NCI-H2029 treated with DMSO at 0.1 percent for 48 hours (cell line): ENCODE results near the gene GBX2.

Experiments used
- DNase-seq: peaks from one replicate; lab custom pipeline; 2025; lab: John Stamatoyannopoulos, UW

GBX2 gene

DNA sequence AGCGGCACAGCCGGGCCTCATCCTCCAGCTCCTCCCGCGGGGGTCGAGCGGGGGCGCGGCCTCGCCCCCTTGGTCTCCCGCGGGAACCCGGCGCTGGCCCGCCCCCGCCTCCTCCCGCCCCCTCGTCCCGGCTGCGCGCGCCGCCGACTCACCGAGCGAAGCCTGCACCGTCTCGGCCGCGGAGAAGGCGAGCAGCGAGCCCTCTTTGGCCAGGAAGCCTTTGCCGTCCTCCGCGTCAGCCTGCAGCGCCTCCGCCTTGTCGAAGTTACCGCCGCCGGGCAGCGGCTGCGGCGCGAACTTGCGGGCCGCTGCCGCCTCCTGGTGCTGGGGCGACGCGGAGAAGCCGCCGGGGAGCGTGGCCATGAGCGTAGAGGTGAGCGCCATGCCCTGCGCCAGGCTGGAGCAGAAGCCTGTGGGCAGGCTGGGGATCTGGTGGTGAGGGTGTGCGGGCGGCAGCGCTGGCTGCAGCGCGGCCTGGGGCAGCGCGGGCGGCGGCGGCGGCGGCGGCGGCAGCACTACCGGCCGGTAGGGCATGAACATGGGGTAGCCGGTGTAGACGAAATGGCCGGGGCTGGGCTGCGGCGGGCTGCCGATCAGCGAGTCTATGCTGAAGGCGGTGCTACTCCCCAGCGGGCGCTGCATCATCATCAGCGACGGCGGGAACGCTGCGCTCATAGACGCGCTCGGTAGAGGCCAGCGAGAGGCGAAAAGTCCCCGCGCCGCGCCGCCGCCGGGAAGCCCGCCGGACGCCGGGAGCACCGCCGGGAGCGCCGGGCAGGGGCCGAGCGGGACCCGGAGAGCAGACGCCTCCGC lies 683 bp downstream of the GBX2 start:
- DNase-seq, result no peak

DNA sequence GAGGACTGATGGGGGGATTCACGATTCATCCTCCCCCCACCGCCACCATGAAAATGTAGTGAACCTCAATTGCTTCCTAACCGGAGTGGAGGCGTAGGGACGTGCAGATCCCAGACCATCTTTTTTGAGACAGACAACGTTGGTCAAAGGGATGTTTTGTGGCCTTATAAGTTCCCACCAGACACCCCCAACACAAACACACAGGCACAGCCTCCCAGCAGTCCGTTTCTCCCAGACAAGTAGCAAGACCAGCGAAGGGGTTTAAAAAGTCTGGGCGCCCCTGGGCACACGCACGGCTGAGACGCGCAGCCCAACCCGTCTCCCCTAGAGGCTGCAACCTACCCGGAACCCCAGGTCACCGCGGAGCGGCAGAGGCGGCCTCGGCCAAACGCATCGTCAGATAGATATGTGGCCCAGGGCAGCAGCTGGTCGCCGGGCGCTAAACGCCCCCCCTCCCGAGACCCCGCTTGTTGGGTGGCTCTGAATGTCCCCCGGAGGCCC lies 1.3 kb downstream of the GBX2 start:
- no peak for DNase-seq

DNA sequence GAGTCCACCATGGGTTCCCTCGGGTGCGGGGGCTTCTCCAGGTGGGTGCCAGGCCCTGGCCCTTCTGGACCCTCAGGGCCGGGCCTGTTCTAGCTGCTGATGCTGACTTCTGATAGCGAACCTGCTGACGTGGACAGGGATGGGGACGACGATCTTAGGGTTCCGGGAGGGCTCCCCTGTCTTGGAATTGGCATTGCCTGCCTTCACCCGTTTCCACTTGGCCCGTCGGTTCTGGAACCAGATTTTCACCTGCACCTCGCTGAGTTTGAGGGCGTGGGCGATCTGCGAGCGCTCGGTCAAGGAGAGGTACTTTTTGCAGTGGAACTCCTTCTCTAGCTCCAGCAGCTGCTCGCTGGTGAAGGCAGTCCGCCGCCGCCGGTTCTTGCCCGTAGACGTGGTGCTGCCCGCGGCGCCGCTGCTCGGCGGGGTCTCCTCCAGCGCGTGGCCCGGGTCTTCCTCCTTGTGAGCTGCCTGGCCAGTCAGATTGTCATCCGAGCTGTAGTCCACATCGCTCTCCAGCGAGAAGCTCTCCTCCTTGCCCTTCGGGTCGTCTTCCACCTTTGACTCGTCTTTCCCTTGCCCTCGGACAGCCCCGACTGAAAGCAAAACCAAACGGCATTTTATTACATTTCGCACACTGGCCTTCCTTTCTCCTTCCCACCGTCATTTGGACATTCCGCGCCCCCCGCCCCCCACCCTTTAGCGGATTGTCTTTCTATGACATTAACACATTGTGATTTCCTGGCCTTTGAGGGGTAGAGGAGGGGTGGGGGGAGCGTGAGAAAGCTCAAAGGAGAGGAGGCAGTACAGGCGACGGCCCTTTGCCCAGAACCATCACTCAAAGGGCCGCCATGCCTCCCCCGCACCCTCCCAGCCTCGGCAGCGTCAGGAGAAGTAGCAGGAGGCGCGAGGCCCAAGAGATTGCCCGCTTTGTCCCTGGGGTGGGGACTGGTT lies 2.1 kb downstream of the GBX2 start:
- DNase-seq, result no peak

DNA sequence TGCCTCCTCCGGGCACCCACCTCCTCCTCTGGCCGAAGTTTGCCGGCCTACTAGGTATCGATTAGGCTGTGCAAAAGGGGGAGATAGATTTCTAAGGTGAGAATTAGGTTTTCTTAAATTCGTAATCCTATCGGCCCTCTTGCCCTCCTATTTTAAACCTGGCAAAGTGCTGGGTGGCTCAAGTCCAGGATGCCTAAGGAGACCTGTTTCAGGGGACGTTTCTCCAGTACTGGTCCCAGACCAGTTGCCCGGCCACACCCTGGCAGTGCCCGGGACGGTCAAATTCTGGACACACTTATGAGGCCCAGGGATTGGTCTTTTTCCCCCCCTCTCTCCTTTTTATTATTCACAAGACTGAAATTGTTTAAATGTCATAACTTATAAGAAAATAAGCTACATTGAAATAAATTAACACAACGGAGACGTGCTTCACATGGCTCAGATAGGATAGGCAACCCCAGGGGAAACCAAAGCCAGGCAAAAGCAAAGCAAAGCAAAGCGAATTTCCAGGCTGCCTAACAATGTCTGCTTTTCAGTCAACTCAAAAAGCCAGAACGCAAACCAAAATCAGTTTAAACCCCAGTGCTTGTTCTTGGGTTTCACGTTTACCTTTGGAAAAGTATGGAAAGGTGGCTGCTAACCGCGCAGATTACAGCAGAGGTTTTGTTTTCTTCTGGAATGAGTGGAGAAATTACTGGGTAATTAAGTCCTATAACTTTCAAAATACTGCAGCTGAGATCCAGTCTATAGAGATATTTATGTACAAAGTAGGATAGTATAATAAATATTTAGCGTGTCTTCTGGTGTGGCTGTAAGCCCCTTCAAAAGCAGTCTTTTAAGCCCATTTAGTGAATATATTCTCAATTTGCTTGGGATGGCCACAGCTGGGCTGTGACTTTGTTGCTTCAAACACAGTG lies 3.0 kb downstream of the GBX2 start:
- DNase-seq, result no peak

DNA sequence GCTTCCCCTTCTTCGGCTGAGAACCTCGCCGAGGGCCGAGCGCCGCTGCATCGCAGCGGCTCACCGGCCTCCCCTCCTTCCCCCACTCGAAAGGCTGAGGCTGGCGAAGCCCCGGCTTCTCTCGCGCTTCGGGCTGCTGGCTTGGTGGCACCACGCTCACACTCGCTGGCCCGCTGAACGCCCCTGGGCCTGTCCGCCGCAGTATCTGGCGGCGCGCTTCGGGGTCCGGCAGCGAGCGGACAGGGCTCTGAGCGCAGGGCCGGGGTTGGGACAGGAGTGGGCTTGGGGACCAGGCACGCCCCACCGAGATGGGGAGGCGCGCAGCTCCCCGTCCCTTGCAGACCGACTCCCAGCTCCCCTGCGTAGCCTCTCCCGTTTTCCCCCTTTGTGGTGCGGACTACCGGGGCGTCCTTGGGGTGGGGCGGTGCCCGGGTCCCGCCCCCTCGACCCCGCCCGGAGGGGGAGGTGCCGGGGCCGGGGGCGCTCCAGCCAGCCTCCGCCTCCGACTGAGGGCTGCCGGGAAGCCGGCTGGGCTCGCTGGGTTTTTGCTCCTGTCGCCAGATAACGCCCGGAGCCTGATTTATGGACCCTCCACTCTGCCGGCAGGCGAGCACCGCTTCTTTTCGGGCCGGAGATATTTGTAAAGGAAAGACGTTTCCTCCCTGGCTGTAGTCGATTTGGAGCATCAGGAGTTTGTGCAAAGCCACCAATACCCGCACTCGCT lies 3.8 kb downstream of the GBX2 start:
- DNase-seq, result no peak

DNA sequence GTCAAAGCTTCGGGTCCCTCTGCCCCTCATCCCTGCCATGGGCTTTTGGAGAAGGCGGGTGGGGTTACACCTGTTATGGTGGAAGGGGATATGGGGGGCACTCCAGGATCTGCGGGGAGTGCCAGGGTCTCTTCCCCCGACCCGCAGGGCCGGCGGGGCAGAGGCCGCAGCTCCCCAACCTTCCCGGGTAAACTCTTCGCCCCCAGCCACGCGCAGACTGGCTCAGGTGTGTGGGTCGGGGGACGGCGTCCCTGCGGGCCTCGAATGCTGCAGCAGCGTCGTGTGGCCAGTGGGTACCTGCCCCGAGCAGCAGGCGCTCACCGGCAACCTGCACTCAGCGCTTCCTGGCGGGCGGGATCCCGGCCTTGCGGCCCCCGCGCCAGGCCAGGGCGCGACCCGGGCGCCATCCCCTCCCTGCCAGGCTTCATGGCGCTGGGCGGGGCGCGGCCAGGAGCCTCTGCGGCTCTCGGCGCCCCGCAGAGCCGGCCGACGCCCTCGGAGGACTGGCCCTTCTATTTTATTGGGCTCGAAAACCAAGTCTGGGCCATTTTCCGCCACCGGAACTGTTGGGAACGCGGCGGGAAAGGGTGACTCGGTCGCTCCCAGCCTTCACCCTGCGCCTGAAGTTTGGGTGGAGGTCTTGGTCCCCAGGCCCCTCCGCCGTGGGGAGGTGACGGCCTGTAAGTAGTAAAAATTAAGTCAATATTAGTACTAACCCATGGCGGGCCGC lies 4.5 kb downstream of the GBX2 start:
- DNase-seq, result no peak

DNA sequence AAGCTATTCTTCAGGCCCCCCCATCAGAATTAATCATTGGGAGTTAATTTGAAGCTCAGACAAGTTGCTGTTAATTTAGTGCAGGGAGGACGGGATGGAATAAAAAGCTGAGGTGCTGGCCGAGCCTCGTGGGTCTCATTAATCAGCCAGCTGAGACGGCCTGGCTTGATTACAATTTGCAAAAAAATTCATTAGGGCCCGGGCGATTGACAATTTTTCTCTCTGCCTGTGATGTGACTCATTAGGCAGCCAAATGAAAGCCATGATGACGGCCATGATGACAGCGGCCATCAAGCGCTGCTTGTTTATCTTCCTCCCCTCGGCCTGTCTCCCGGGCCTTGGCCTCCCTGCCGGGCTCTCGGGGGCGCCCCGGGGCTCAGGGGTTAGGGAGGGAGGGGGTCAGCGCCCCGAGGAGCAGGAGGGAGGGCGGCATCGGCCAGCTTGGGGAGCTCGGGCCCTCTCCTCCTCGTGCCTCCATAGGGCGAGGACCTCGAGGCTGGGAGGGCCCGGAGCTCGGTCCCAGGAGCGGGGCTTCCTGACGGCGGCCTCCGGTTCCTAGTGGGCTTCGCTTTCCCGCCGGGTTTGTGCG lies 5.2 kb downstream of the GBX2 start:
- DNase-seq, result no peak

DNA sequence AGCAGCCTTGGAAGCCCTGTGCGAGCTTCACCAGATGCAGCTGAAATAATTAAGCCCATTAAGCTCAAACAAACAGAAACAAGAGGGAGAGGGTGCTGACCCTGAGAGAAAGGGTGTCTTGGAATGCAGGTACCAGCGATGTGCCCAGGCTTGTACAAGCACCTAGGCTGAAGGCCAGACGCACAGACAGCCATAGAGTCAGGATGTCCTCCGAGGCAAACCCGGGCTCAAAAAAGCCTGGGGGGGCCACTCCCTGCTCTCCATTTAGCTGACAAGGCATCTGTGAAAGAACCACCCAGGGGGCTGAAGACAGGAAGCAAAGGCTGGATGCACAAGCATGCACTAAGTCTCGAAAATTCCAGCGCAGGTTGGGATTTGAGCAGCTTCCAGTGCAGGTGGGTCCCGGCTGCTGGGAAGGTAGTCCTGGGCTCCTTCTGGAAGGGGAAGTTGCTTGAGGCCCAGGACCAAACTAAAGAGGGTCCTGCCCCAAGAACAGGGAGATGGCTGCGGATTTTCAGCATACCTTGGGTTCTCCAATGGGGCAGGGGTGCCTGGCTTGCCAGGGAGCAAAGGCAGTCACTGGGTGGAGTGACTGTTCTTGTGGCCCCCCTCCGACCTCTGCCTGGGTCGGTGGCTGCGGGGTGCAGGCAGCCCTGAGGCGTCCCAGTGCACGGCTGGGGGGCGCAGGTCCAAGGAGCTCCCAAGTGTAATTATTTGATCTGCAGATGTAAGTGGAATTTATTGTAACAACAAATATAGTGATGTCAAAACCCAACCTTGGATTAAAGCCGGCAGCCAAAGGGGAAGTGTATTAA lies 5.9 kb downstream of the GBX2 start:
- DNase-seq, result no peak

DNA sequence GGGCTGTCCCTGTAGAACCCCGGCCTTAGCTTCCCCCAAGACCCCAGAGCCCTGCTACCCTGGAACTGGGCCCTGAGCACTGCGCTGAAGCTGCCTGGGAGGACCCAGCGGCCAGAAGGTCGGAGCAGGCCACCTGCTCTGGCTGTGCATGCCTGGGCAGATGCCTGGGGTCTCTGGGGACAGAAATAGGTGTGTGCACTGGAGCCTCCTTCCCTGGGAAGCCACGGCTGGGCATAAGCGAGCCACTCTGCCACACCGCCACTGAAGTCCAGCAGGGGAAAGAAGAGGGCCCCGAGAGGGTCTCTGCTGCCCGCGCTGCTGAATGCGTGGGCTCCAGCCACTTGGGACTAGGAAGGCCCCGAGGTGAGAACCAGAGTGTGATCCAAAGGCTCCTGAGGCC lies 6.7 kb downstream of the GBX2 start:
- DNase-seq, result no peak

DNA sequence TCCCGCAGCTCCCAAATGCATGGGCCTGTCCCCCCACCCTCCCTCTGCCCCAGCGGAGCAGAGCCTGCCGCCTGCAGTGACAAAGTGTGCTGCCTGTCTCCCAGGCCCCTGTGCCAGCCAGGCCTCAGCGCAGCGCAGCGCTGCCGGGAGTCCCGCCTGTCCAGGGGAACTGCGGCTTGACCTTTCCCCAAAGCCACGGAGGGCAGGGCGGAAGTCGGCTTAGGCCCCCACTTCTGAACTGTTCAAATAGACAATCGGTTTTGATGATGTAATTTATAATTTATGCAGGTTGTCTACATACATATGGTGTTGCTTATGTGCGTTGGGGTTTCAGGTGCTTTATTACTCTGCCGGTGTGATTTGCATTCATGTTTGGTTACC lies 7.1 kb downstream of the GBX2 start:
- DNase-seq, result no peak

DNA sequence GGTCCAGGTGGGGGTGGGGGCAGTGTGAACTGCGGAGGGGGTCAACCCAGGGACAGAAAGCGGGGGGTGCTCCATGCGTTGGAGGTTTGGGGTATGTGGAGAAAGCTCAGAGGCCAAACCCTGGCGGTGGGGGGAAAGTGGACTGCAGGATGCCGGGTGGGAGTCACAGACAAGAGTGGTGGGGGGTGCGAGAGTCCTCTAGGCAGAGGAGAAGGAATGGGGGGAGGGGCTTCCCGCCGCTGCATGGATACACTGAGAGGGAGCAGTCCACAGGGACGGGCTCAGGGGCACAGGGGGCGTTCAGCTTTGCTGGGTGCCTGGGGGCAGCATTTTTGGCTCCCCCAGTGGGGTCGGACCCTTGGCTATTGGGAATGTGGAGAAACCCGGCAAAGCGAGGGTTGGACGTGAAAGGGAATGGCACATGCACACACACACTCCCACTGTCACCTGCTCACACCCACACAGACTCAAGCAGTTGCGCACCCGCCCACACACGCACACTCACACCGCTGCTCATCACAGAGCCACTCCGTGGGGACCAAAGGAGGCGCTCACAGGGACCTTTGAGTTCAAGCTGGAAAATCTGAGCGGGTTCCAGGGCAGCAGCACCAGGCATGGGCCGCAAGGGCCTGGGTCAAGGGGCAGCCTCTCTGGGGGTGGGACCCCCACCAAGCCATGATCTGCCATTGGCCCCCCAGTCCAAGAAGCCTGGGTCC lies 7.7 kb downstream of the GBX2 start:
- DNase-seq, result no peak

DNA sequence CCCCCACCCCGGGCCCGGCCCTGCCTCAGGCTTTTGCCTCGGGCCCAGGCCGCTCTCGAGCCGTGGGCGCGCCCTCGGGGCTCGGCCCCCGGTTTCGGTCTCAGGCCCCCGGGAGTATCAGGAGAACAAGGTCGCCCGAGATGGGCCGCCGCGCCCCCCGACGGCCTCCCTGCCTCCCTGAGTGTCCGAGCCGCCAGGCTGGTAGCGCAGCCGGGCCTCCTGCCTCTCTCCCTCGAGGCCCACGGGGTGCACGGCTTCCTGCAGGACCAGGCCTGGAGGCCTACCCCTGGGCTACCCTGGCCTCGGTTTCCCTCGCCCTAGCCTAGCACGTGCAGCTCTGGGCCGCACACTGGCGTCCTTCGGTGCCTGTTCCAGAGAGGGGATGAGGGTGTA lies 8.4 kb downstream of the GBX2 start:
- DNase-seq, result no peak

DNA sequence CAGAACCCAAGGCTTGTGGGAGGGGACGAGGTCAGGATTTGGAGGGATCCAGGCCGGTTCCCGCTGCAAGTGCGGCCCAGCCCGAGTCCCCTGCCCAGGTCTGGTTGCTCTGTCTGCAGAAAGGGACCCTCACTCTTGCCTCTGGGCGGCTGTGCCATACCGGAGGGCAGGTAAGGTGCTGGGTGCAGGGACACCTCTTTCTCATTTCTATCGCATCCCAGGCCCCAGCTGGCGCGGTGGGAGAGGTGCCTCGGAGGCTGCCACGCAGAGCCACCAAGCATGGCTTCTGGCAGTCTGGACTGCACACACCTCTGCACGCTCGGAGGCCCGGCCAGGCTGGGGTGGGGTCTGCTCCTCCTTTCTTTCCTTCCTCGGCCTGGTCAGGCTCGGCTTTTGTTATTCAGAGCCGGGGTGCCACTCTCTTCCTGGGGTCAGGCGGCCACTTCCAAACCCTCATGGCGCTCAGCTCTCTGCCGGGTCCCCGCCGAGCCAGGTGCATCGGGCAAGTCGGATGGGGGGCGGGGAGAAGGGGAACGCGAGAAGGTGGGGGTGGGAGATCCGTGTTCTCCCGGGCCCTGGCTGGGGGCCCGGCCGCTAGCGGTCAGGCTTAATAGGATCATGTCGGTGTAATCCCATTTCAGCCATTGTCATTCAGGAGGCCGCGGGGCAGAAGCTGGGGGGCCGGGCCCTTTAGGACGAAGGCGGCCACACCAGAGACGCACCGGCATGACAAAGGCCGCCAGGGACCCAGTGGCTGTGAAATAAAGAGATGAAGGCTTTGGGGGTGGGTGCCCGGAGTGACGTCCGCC lies 9.0 kb downstream of the GBX2 start:
- no peak for DNase-seq

DNA sequence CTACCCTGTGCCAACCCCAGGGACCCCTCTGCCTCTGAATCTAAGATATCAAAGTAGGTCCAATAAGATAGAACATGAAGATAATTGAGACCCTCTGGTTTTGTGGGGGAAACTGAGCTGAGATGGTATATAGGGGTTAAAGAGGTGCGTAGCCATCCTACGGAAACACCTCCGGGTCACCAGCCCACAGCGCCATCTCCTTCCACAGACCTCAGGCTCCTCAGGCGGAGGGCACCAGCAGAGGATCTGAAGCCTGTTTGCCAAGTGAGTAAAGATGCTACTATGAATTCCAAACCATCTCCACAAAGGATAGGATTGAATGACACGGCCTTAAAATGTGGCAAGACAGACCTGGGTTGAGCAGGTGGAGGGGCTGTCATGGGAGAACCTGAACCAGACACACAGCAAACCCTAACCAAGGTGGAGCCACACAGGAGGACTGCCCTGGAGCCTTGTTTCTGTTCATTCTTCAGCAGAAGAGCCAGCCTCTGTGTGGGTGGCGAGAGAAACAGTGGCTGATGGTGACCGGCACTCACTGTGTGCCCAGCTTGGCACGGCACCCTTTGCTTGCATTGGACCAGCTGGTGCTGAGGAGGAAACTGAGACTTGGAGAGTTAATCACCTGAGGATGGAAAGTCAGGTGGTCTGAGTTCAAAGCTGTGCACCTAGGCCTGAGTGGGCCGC lies 10.2 kb downstream of the GBX2 start:
- no peak for DNase-seq

DNA sequence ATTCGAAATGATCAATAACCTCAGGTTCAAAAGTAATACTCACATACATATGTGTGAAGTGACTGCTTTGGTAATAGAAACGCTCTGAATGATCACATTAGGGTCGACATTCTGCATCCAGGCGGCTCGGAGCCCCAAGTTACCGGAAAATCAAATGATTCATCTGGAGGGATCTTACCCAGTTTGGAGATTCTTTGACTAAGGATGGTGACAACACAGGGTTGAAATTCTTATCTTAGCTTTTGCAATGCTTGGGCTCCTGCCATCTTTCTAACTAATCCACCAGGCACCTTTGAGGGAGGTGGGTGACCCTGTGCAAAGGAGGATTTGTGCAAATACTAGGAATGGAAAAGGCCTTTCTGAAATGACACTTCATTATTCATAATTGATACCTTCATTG lies 10.8 kb downstream of the GBX2 start:
- DNase-seq, result no peak

DNA sequence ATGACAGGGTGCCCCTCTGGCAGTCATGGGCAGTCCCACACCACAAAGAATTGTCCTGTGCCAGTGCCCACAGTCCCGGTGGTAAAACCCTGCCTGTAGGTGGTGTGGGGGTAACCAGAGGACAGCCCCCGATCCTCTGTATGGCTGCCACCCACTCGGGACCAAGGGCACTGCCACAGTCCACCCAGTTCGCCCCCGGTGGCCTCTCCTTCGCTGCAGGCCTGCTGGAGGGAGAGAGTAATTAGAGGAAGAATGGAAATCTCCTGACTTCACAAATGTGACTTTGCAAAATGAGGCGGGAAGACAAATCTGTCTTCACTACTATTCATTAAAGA lies 11.4 kb downstream of the GBX2 start:
- DNase-seq, result no peak

DNA sequence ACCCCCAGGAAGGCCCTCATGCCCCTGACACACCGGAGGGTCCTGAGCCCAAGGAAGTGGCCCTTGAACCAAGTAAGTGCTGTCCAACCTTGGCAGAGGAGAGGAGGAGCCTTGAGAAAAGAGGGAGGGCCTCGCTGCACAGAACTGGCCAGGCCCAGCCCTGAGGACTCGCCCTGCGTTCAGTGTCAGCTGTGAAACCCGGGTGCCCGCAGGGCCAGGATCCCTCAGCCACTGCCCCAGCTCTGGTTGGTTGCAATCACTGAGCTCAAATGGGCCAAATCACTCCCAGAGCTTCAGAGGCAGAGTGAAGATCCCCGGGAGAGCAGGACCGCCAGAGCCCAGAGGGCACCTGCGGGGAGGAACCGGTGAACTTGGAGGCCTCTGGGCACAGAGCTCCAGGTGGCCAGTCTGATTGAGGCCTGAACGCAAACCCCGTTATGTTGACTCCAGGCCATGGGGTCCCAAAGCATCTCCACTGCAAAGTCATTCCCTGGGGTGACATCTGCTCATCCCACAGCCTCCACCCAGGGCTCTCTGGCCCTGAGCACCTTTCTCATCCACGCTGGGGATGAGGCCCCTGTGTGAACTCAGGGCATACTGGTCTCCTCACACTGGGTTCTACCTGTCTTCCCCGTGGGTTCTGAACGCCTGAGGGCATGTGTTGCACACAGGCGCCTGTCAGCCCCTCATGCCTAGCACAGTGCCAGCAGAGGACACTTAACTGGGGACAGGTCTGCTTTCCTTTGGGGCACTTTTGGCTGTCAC lies 11.9 kb downstream of the GBX2 start:
- DNase-seq, result no peak
